ENCODE data around the gene CNGB1.
"Not testable (repeated sequence)": the region's sequence is repeated elsewhere in the genome, so short reads cannot be mapped to it uniquely, and the experiment has no call there.

The CNGB1 gene

DNA sequence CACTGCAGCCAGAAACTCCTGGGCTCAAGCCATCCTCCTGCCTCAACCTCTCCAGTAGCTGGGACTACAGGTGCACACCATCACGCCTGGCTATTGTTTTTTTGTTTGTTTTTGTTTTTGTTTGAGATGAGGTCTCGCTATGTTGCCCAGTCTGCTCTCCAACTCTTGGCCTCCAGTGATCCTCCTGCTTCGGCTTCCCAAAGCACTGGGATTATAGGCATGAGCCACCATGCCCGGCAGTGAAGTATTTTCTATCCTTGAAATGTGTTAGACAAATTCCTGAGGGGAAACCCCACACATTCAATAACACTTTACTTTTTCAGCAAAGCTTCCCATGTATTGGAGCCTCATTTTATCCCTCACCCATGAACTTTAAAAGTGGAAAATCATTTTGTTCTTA lies 87.4 kb downstream of the CNGB1 start:
- DNase-seq = no peak

DNA sequence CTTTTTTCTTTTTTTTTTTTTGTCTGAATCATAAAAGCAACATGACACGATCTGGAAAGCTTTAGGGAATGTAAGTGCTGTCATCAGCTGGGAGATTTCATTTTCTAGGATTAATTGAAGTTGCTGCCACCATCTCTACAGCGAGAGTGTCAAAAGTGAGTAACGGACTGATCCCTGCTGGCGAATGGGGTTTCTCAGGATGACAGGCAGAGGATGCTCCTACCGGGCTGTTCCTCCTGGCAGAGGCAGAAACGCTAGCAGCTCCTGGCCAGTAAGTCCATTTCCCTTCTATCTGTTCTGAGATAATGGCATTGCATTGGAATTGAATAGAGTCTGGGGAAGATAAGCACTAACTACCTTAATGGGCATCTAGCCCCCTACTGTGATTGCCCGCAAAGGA lies 88.1 kb downstream of the CNGB1 start:
- no peak for DNase-seq

- no peak for DNase-seq
These were observed 88.7 kb downstream of the CNGB1 start for GRCh38 chr16:57882206-57882605.

DNA sequence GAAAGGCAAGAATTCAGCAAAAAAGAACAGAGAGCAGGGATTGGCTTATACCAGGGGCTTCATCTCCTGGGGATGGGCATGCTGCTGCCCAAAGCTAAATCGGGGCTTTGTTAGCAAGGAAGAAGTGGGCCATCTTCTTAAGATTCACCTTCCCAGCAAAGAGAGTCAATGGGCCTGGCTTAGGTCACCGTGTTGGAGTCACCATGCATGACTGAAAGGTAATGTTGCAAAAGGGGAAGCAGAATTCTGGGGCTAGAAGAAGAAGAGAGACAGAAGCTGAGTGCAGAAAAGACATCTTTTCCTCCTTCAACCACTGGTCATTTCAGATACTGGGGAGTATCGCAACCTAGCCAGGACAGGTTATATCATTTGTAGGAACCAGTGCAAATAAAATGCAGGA lies 92.3 kb downstream of the CNGB1 start:
- DNase-seq = no peak

DNA sequence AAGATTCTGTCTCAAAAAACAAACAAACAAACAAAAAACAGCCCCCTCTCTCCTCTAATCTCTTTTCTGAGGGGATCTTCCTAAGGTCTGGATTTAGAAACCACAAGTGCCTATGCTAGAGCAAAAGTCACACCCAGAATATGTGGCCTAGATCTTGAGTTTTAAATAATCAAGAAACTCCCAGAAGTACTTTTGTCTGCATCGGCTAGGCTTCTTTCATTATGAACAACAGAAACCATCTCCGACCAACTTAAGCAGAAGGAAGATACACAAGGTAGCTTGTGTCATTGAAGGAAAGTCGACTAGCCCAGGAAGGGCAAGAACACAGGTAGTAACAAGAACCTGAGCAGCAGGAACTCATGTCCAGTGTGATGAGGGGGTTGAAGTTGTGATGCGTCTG lies 94.7 kb downstream of the CNGB1 start:
- no peak for DNase-seq

DNA sequence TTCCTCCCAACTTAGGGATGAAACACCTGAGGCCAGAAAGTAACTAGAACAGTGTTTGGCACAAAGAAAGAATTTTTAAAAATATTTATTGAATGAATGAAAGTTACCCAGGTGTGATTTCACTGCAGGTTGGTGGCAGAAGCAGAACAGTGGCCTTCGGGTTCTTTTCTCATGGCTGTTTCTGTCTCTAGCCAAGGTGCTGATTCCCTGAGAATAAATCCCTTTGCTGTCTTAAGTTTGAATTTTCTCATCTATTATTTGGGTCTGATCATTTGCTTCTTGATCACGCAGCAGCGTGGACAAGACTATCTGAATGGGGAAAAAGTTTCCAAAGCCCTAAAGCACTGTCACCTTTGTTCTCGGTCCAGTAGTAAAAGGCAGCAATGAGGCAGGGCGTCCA lies 95.6 kb downstream of the CNGB1 start:
- DNase-seq = no peak

GRCh38 chr16:57873218-57873617 lies 97.7 kb downstream of the CNGB1 start:
- no peak for DNase-seq

DNA sequence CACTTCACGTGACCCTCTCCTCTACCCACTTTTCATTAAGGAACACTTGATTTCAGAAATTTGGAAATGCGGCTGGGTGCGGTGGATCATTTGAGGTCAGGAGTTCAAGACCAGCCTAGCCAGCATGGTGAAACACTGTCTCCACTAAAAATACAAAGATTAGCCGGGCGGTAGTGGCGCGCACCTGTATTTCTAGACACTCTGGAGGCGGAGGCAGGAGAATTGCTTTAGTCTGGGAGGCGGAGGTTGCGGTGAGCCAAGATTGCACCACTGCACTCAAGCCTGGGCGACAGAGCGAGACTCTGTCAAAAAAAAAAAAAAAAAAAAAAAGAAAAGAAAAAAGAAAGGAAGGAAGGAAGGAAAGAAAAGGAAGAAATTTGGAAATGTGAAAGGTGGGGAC lies 98.2 kb downstream of the CNGB1 start:
- DNase-seq = not testable (repeated sequence)

- no peak for DNase-seq
These were observed 99.5 kb downstream of the CNGB1 start for GRCh38 chr16:57871456-57871855.

GRCh38 chr16:57870753-57871454 lies 100.0 kb downstream of the CNGB1 start:
- no peak for DNase-seq

GRCh38 chr16:57868913-57869520 lies 101.9 kb downstream of the CNGB1 start:
- DNase-seq = no peak

DNA sequence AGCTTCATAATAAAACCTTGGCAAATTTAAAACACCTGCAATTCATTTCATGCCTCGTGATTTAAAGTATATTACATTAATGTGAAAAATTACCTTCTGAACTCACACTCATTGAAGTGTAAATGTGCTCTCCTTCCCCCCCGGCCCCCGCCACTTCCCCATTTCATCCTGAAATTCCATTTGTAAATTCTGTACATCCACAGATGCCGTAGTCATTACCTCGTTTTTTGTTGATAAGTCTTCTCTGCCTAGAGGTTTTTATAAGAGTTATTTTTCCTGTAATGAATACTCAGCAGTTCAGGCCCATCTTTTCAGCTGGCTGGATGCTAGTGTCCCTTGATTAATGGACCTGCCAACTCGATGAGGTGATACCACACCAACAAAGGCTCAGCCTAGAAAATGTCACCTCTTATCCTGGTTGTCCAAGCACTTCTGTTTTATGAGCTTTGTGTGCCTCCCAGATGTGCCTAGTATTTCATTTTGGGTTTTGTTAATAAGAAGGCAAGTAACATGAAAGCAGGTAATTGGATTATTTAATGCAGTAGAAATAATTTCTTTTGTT lies 103.8 kb downstream of the CNGB1 start:
- no peak for DNase-seq

GRCh38 chr16:57866529-57866918 lies 104.4 kb downstream of the CNGB1 start:
- DNase-seq = no peak

DNA sequence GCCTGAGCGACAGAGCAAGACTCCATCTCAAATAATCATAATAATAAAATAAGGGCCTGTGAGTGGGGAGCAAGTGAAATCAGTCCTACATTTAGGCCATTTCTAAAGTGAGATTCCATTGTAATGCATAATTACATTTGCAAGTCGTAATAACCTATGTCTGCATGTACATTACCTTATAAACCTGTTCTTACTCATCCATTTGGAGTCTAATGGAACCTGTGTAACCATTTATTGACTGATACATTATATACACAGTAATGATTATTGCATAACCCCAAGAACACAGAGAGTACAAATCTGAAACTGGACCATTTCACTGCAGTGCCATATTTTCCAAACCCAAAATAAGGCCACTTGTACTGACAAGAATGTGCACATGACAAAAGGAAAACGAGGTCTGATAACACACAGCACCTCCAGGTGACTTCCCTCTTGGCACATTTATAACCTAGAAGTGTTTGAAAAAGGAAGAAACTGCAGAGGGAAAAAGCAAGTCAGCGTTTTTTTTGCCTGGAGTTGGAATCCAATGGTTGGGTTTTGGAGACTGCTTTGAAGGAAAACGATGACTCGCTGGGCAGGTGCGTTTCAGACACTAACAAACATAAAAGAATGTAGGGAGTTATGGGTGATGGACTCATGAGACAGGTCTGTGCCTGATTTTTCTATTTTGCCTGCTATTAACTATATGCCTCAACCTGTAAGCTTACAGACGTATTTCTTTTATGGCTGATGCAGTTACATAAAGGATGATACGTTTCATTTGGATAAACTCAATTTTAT lies 105.0 kb downstream of the CNGB1 start:
- no peak for DNase-seq

- peak; percentile 77 for DNase-seq
These were observed 107.3 kb downstream of the CNGB1 start for GRCh38 chr16:57863434-57864160.

- DNase-seq = peak; percentile 63
These were observed 108.1 kb downstream of the CNGB1 start for GRCh38 chr16:57862698-57863433.

DNA sequence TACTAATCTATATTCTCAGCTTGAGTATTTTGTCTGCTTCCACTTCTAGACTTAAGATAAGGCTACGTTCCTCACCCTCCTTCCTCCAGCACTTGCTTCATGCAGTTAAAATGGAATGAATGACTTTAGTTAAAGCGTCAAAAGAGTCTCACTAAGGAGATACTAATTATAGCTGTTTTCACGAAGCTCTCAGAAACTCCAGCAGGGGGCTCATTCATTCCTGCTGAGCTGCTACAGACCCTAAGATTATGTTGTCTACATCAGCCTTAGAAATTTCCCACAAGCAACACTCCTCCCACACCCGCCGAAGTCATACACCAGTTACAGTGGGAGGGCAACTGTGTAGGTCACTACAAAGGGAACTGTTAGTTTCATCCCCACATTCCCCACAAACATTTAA lies 111.6 kb downstream of the CNGB1 start:
- peak; percentile 66 for DNase-seq

DNA sequence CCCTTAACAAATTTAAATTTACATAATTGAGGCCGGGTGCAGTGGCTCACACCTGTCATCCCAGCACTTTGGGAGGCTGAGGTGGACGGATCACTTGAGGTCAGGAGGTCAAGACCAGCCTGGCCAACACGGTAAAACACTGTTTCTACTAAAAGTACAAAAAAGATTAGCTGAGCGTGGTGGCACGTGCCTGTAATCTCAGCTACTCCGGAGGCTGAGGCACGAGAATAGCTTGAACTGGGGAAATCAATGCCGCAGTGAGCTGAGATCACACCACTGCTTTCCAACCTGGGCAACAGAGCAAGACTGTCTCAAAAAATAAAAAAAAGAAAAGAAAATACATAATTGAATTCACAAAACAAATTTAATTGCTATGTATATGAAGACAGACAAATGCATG lies 112.3 kb downstream of the CNGB1 start:
- no peak for DNase-seq

DNA sequence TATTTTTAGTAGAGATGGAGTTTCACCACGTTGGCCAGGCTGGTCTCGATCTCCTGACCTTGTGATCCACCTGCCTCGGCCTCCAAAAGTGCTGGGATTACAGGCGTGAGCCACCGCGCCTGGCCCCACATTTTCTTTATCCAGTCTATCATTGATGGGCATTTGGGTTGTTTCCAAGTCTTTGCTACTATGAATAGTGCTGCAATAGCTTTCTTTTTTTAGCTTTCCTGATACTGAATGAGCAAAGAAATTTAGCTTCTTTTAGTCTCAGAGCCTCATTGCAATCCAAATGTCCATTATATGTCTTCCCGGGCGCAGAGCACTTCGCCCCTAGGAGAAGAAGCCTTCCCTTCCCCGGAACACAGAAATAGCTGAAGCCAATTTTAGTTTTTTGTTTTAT lies 112.9 kb downstream of the CNGB1 start:
- DNase-seq = not testable (repeated sequence)

DNA sequence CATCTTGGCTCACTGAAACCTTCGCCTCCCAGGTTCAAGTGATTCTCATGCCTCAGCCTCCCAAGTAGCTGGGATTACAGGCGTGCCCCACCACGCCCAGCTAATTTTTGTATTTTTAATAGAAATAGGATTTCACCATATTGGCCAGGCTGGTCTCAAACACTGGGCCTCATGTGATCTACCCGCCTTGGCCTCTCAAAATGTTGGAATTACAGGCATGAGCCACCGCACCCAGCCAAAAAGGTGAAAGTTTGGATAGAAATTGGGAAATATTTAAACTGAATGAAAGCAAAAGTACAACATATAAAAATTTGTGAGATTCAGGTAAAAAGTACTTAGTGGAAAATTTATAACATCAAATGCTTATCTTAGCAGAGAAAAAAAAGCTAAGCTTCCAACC lies 115.7 kb downstream of the CNGB1 start:
- no peak for DNase-seq

- DNase-seq = no peak
These were observed 118.7 kb downstream of the CNGB1 start for GRCh38 chr16:57852189-57852588.

DNA sequence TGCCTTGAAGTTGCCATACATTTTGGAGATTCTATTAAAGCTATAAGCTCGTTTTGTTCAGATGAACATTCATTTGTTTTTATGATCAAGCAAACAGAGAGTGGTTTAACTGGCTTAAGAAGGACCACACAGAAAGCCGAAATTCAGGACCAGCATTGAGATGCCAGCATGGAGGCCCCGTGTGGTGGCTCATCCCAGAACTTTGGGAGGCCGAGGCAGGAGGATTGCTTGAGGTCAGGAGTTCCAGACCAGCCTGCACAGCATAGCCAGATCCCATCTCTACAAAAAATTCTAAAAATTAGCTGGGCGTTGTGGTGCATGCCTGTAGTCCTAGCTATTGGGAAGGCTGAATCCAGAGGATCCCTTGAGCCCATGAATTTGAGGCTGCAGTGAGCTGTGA lies 122.7 kb downstream of the CNGB1 start:
- DNase-seq = no peak

Data from islet precursor cell (in vitro differentiated cells).